GM12878 (cell line): Measurements from ENCODE around the gene UBXN7. TPM values are rescaled to one million over a fixed set of nuclear protein-coding genes. Genes with fewer than 3 reads are reported as not detected.

Experiments used
- ATAC-seq: fragments of 200-7000 bp; cut with Tn5 transposase; 3 replicates; pipeline ENCODE4 v1.9.1; 2020; ENCODE audit warnings: mild to moderate bottlenecking, moderate library complexity
- BruUV-seq: library from RNA; stranded (reverse); fragments of 400-500 nt; replicated peaks from 2 replicates; lab custom pipeline; 2021; lab: Mats Ljungman, UMichigan
- CTCF ChIA-PET: fragments of 300-600 bp; sonication (Branson Sonifier 250); formaldehyde crosslinking; extraction: SDS; loops from one replicate; lab custom pipeline; 2021; ENCODE audit warnings: inconsistent platforms; lab: Yijun Ruan, JAX
- POLR2A ChIA-PET: fragments of 350-600 bp; formaldehyde crosslinking; extraction: SDS; loops from one replicate; lab custom pipeline; 2021; ENCODE audit warnings: inconsistent platforms; lab: Charles Lee
- RAD21 ChIA-PET: fragments of 300-600 bp; sonication (Branson Sonifier 250); formaldehyde crosslinking; loops from one replicate; lab custom pipeline; 2023; ENCODE audit warnings: antibody characterized with exemption; ENCODE audit not compliant: unreplicated experiment; lab: Charles Lee
- SMC1A ChIA-PET: fragments of 300-600 bp; sonication (Branson Sonifier 250); formaldehyde crosslinking; loops from one replicate; lab custom pipeline; 2023; ENCODE audit not compliant: unreplicated experiment, uncharacterized antibody; lab: Charles Lee
- DNase-seq: peaks from one replicate; pipeline ENCODE4 v3.0.0-alpha.2; 2011; ENCODE audit warnings: low read depth, low spot score
- FAIRE-seq: peaks from 3 replicates; lab custom pipeline; 2011; peaks lifted over from hg19 to GRCh38; lab: Jason Lieb, UNC
- H2AFZ ChIP-seq: 2 replicates; pipeline ENCODE4 v1.6.0; 2011; ENCODE audit warnings: low read depth, low read length, control low read depth; ENCODE audit not compliant: control insufficient read depth
- H3K27ac ChIP-seq: 2 replicates; pipeline ENCODE4 v1.5.1; 2011; ENCODE audit warnings: control low read depth; ENCODE audit not compliant: control insufficient read depth, insufficient read depth
- H3K27me3 ChIP-seq, 2 experiments: replicated peaks in 1 of 2; 2 replicates each; pipeline versions ENCODE4 v1.6.0 to v1.6.1; 2011; ENCODE audit warnings: low read length in 1 of 2; ENCODE audit not compliant: control insufficient read depth in 2 of 2, insufficient read depth in 2 of 2
- H3K36me3 ChIP-seq, 2 experiments: 2 replicates each; pipeline ENCODE4 v1.5.1; 2011; ENCODE audit warnings: low read length in 1 of 2; ENCODE audit not compliant: control insufficient read depth in 2 of 2, insufficient read depth in 2 of 2
- H3K4me1 ChIP-seq: 2 replicates; pipeline ENCODE4 v1.6.1; 2011; ENCODE audit warnings: mild to moderate bottlenecking, low read length, moderate library complexity, mixed read lengths; ENCODE audit not compliant: control insufficient read depth, insufficient read depth
- H3K4me2 ChIP-seq: 2 replicates; pipeline ENCODE4 v1.6.0; 2011; ENCODE audit warnings: control low read depth; ENCODE audit not compliant: control insufficient read depth, insufficient read depth
- H3K4me3 ChIP-seq: fragments of 200-600 bp; sonication (generic); 2 replicates; pipeline ENCODE4 v1.5.1; 2016
- H3K79me2 ChIP-seq: 2 replicates; pipeline ENCODE4 v1.6.0; 2011; ENCODE audit warnings: low read length; ENCODE audit not compliant: control insufficient read depth, insufficient read depth
- H3K9ac ChIP-seq: 2 replicates; pipeline ENCODE4 v1.8.0; 2011; ENCODE audit warnings: low read length, control low read depth, mixed read lengths; ENCODE audit not compliant: control insufficient read depth, insufficient read depth
- H3K9me3 ChIP-seq: replicated peaks from 3 replicates; pipeline ENCODE4 v1.5.1; 2011; ENCODE audit warnings: mild to moderate bottlenecking, low read length; ENCODE audit not compliant: control insufficient read depth, insufficient read depth
- H4K20me1 ChIP-seq: 2 replicates; pipeline ENCODE4 v1.6.0; 2011; ENCODE audit not compliant: control insufficient read depth, insufficient read depth
- ATF2 ChIP-seq: IDR thresholded peaks from 2 replicates; pipeline ENCODE4 v1.6.1; 2012; ENCODE audit warnings: low read length, inconsistent platforms
- CHD4 ChIP-seq: fragments of 200-600 bp; sonication (generic); IDR thresholded peaks from 2 replicates; pipeline ENCODE4 v1.6.1; 2016; ENCODE audit warnings: mild to moderate bottlenecking
- CREM ChIP-seq: IDR thresholded peaks from 2 replicates; pipeline ENCODE4 v1.6.1; 2014; ENCODE audit warnings: antibody characterized with exemption, low read depth
- E2F4 ChIP-seq: IDR thresholded peaks from 2 replicates; pipeline ENCODE4 v1.6.1; 2012; ENCODE audit warnings: low read depth, low read length, improper control_type of control experiment
- FOXM1 ChIP-seq: IDR thresholded peaks from 2 replicates; pipeline ENCODE4 v1.6.1; 2012; ENCODE audit warnings: low read depth, mild to moderate bottlenecking, inconsistent platforms, low read length, moderate library complexity
- IKZF2 ChIP-seq, 2 experiments: fragments of 450-650 bp; IDR thresholded peaks; 2 replicates each; pipeline ENCODE4 v1.6.1; 2017; ENCODE audit warnings: mild to moderate bottlenecking in 2 of 2, moderate library complexity in 2 of 2
- MYB ChIP-seq: fragments of 150-350 bp; IDR thresholded peaks from 2 replicates; pipeline ENCODE4 v1.6.1; 2014; ENCODE audit warnings: mild to moderate bottlenecking, low read depth, low read length, borderline replicate concordance
- PBX3 ChIP-seq: IDR thresholded peaks from 2 replicates; pipeline ENCODE4 v1.6.1; 2011; ENCODE audit warnings: mild to moderate bottlenecking, low read depth, low read length, moderate library complexity; ENCODE audit not compliant: insufficient replicate concordance
- SPI1 ChIP-seq: IDR thresholded peaks from 2 replicates; pipeline ENCODE4 v1.6.1; 2011; ENCODE audit warnings: low read depth, mild to moderate bottlenecking, low read length, moderate library complexity, borderline replicate concordance; ENCODE audit not compliant: insufficient read depth
- SREBF1 ChIP-seq: IDR thresholded peaks from 2 replicates; pipeline ENCODE4 v1.6.1; 2012; ENCODE audit warnings: mild to moderate bottlenecking, low read length
- SREBF2 ChIP-seq: IDR thresholded peaks from 2 replicates; pipeline ENCODE4 v1.6.1; 2012; ENCODE audit warnings: mild to moderate bottlenecking, low read length
- STAT1 ChIP-seq: fragments of 450-650 bp; conservative IDR thresholded peaks from 2 replicates; pipeline ENCODE4 v1.6.1; 2014; ENCODE audit warnings: antibody characterized with exemption, mild to moderate bottlenecking
- SUPT20H ChIP-seq: IDR thresholded peaks from 2 replicates; pipeline ENCODE4 v1.6.1; 2011; ENCODE audit warnings: low read depth, mild to moderate bottlenecking, low read length, moderate library complexity, borderline replicate concordance; ENCODE audit not compliant: control insufficient read depth
- TARDBP ChIP-seq: IDR thresholded peaks from 2 replicates; pipeline ENCODE4 v1.6.1; 2016; ENCODE audit warnings: borderline replicate concordance
- ZNF687 ChIP-seq: fragments of 450-650 bp; IDR thresholded peaks from 2 replicates; pipeline ENCODE4 v1.6.1; 2017; ENCODE audit warnings: mild to moderate bottlenecking, moderate library complexity
- WGBS: methylation state at CpG from one replicate; pipeline ENCODE4 v1.1.6; 2016; ENCODE audit warnings: low lambda C conversion rate; ENCODE audit not compliant: insufficient replicate concordance, insufficient coverage; ENCODE audit errors: missing lambda C conversion rate; 5-methylcytosine and 5-hydroxymethylcytosine counted together
- in situ Hi-C: fragments of 300-500 bp; cut with MboI; formaldehyde crosslinking; loops from 9 replicates; pipeline ENCODE4 v1.14.3; 2018; ENCODE audit warnings: mixed read lengths
- intact Hi-C: fragments of 100-400 bp; cut with micrococcal nuclease; formaldehyde crosslinking; loops from one replicate; pipeline ENCODE4 v1.14.2; 2022; ENCODE audit not compliant: unreplicated experiment
- polyA plus RNA-seq, 11 experiments: library from polyadenylated mRNA; depleted of rRNA in 4 of 11; unstranded in 6 of 11; stranded (reverse) in 5 of 11; fragments of >200 nt; fragmentation: Nextera tagmentation in 4 of 11; fragmentation: Illumina TruSeq in 1 of 11; extraction: Ambion mirVana in 4 of 11; extraction: Trizol in 1 of 11; gene quantifications; 1 replicate in 1 of 11; 2 replicates in 10 of 11; pipeline versions ENCODE4 v1.2.1 to v1.2.3, GENCODE V29; 2011 to 2016; ENCODE audit warnings: inconsistent platforms in 2 of 11, missing spikeins in 2 of 11, low read depth in 1 of 11
- total RNA-seq, 4 experiments: library from RNA; depleted of rRNA in 3 of 4; stranded (reverse); fragments of >200 nt in 3 of 4; fragmentation: Illumina TruSeq in 1 of 4; extraction: Trizol in 1 of 4; gene quantifications; 2 replicates each; pipeline versions ENCODE4 v1.2.1 to v1.2.3, GENCODE V29; 2013 to 2021

UBXN7 gene
- total and polyA plus RNA-seq, 10 of the 15 experiments (the other 5 are each of a cell fraction or from before 2014, with no cell fraction given), result 4.8 to 78.4 (median 24.9) TPM

GRCh38 chr3:196406811-196407470 lies 25.3 kb downstream of the UBXN7 start:
- Histone ChIP-seq H3K9ac (no peak overlapping the region), H2AFZ (no peak overlapping the region), H3K79me2 (peaks cover 49% of the 10 kb centered on the region), H3K9me3 (peaks cover 10% of the 10 kb centered on the region; the same call in 2 of the 3 replicates), H3K36me3 (peaks cover 5 to 22% of the 10 kb centered on the region in 2 experiments), H3K4me3 (no peak overlapping the region), H3K4me2 (no peak overlapping the region), H3K27me3 (no peaks in the 10 kb centered on the region), H4K20me1 (no peaks in the 10 kb centered on the region), H3K27ac (no peak overlapping the region), H3K4me1 (peaks cover 5% of the 10 kb centered on the region)
- intact Hi-C loops (no loop called here), in situ Hi-C loops (no loop called here)
- no peak for DNase-seq
- POLR2A ChIA-PET, result interaction anchor here (0.6 to 1.1 kb wide), 4 partner anchors 8 to 778 kb away, joined by 3 to 5 read pairs (median 4); no protein-coding TSS in a partner anchor
- no peak for FAIRE-seq
- TF ChIP-seq E2F4, result no peak
- TF ChIP-seq MYB, result no peak
- TF ChIP-seq PBX3, result no peak
- no peak for TF ChIP-seq ZNF687
- no peak for TF ChIP-seq CHD4
- no peak for TF ChIP-seq IKZF2 (IDR thresholded peaks at IDR 0.05)
- no peak for TF ChIP-seq CREM
- TF ChIP-seq SREBF2, result no peak
- TF ChIP-seq FOXM1, result no peak
- TF ChIP-seq SUPT20H, result no peak
- no peak for TF ChIP-seq SREBF1
- TF ChIP-seq STAT1, result no peak
- no peak for TF ChIP-seq TARDBP
- no peak for TF ChIP-seq ATF2
- no peak for TF ChIP-seq SPI1
- CTCF ChIA-PET, result interaction anchor here (0.6 to 1.6 kb wide), 6 partner anchors 9 to 1185 kb away, joined by 3 to 6 read pairs (median 4); no protein-coding TSS in a partner anchor
- no peak for ATAC-seq
- RAD21 ChIA-PET, result interaction anchor here (1.1 kb wide), 1 partner anchor 34 kb away, joined by 5 read pairs; no protein-coding TSS in a partner anchor
- SMC1A ChIA-PET, result interaction anchor here (0.6 to 2.7 kb wide), 8 partner anchors 11 to 153 kb away, joined by 3 to 11 read pairs (median 3); no protein-coding TSS in a partner anchor
- WGBS, result 97% methylated on average over 7 of the region's 8 CpGs
- TSS peak; percentile 54 for BruUV-seq
